ENCODE data around the gene POLA1. TPM values are rescaled to one million over a fixed set of nuclear protein-coding genes. Genes with fewer than 3 reads are reported as not detected.

POLA1 gene
- total RNA-seq, 4 donors from 2014 or later: 8.5 to 18.9 (median 8.8) TPM

DNA sequence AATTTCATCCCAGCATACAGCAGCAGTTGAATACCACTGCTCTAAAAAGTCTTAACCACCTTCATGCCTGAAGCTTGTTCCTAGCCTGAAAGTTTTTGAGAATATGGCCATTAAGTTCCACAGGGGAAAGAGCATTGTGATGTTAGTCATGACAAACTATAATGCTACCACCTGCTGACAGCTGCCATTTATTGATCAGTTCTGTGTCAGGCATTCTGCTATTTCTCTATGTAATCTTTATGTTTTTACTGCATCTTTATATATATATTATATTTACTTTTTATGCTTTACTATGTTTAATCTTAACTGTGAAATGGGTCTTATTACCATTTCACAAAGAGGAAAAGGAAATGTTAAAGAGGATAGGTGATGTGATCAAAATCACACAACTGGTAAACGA lies 268.1 kb downstream of the POLA1 start:
- WGBS, 2 donors: 87 to 95% methylated on average over 1 of the region's 1 CpG
- Histone ChIP-seq H3K4me1 (no peaks in the 10 kb centered on the region), H3K27me3 (no peaks in the 10 kb centered on the region), H3K27ac (no peak overlapping the region), H3K9me3 (no peaks in the 10 kb centered on the region), H3K36me3 (no peaks in the 10 kb centered on the region), H3K4me3 (replicated peaks in 1 of 3) (no peak overlapping the region)
- no peak for TF ChIP-seq POLR2A (IDR thresholded peaks at IDR 0.05)
- TF ChIP-seq CTCF (IDR thresholded peaks at IDR 0.05): no peak
- no peak for DNase-seq
- intact Hi-C loops (cut with DNase I): no loop called here

- intact Hi-C loops (cut with DNase I): no loop called here
- WGBS, 2 donors: 86 to 94% methylated on average over 2 of the region's 2 CpGs
- TF ChIP-seq CTCF (IDR thresholded peaks at IDR 0.05) (no peak), POLR2A (IDR thresholded peaks at IDR 0.05) (no peak)
Measured at GRCh38 chrX:24963823-24964222, 270.1 kb downstream of the POLA1 start.

GRCh38 chrX:24965372-24965771 lies 271.7 kb downstream of the POLA1 start:
- Histone ChIP-seq H3K4me1 (no peaks in the 10 kb centered on the region), H3K4me3 (replicated peaks in 1 of 3) (no peak overlapping the region), H3K27me3 (no peaks in the 10 kb centered on the region), H3K27ac (no peak overlapping the region), H3K36me3 (no peaks in the 10 kb centered on the region), H3K9me3 (no peaks in the 10 kb centered on the region)
- DNase-seq: no peak
- TF ChIP-seq POLR2A (IDR thresholded peaks at IDR 0.05) (no peak), CTCF (IDR thresholded peaks at IDR 0.05) (no peak)
- WGBS, 2 donors: 100% methylated on average over 1 of the region's 1 CpG
- intact Hi-C loops (cut with DNase I): no loop called here

More at GRCh38 chrX:24963823-24964222, 270.1 kb downstream of the POLA1 start:
- no peak for DNase-seq
- Histone ChIP-seq H3K9me3 (no peaks in the 10 kb centered on the region), H3K36me3 (no peaks in the 10 kb centered on the region), H3K4me1 (no peaks in the 10 kb centered on the region), H3K27ac (no peak overlapping the region), H3K4me3 (replicated peaks in 1 of 3) (no peak overlapping the region), H3K27me3 (no peaks in the 10 kb centered on the region)

DNA sequence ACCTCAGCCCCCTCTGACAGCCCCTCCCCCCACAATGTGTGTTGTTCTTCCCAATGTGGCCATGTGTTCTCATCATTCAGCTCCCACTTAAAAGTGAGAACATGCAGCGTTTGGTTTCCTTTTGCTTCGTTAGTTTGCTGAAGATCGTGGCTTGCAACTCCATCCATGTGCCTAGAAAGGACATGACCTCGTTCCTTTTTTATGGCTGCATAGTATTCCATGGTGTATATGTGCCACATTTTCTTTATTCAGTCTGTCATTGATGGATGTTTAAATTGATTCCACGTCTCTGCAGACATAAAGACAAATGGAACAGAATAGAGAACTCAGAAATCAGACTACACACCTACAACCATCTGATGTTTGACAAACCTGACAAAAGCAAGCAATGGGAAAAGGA lies 276.1 kb downstream of the POLA1 start:
- no peaks in the 10 kb centered on the region for H3K36me3 ChIP-seq
- no peak overlapping the region for H3K4me3 ChIP-seq (replicated peaks in 1 of 3)
- WGBS, 2 donors: 94 to 99% methylated on average over 5 of the region's 5 CpGs
- no peak for DNase-seq
- intact Hi-C loops (cut with DNase I): no loop called here
- no peak for TF ChIP-seq CTCF (IDR thresholded peaks at IDR 0.05)
- TF ChIP-seq POLR2A (IDR thresholded peaks at IDR 0.05): no peak
- no peaks in the 10 kb centered on the region for H3K27me3 ChIP-seq
- no peak overlapping the region for H3K27ac ChIP-seq
- no peaks in the 10 kb centered on the region for H3K4me1 ChIP-seq
- no peaks in the 10 kb centered on the region for H3K9me3 ChIP-seq

GRCh38 chrX:24979081-24979480 lies 285.4 kb downstream of the POLA1 start:
- no peaks in the 10 kb centered on the region for H3K4me1 ChIP-seq
- no peak for DNase-seq
- TF ChIP-seq CTCF (IDR thresholded peaks at IDR 0.05): no peak
- TF ChIP-seq POLR2A (IDR thresholded peaks at IDR 0.05): no peak
- no peaks in the 10 kb centered on the region for H3K9me3 ChIP-seq
- no peak overlapping the region for H3K27ac ChIP-seq
- H3K27me3 ChIP-seq: no peaks in the 10 kb centered on the region
- no peaks in the 10 kb centered on the region for H3K36me3 ChIP-seq
- H3K4me3 ChIP-seq (replicated peaks in 1 of 3): no peak overlapping the region
- intact Hi-C loops (cut with DNase I): no loop called here
- 97 to 100% methylated on average over 3 of the region's 3 CpGs for WGBS, 2 donors

All from thyroid gland (tissue), 4 donors.